ENCODE measurements around the gene LIMCH1.

The LIMCH1 gene

DNA sequence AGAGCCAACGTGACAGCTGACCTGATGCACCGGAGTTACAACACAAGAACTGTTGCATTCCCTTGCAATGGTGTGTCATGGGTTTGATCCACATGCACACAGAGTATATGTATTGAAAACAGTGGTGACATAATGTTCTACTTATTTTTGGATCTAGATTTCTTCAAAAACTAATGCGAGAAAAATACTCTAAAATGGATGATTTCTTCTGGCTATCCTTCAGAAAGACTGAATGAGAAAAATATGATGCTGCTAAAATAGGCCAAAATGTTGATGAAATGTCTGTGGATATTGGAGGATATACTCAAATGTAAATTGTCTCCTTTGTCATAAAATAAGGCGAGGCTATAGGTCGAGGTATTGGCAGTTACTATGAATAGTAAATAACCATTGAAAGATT, 30.4 kb downstream of the LIMCH1 start:
- H3K27me3 ChIP-seq (ENCODE audit: control insufficient read depth in 1 of 2, insufficient read depth in 2 of 2, low read length in 2 of 2), result no peaks in the 10 kb centered on the region
- H3K36me3 ChIP-seq (ENCODE audit: control insufficient read depth in 2 of 2, insufficient read depth in 2 of 2, low read length in 2 of 2), result no peaks in the 10 kb centered on the region
- H3K4me3 ChIP-seq (ENCODE audit: low read length in 2 of 2), result no peak overlapping the region
- no peaks in the 10 kb centered on the region for H3K4me1 ChIP-seq (ENCODE audit: control insufficient read depth, insufficient read depth, low read length)
- no peaks in the 10 kb centered on the region for H3K9me3 ChIP-seq (ENCODE audit: control insufficient read depth in 2 of 2, low read length in 2 of 2)
- no peak overlapping the region for H3K9ac ChIP-seq (ENCODE audit: low read length in 2 of 2)
- no peak overlapping the region for H3K27ac ChIP-seq (ENCODE audit: low read length)

GRCh38 chr4:41569961-41570360, 32.0 kb downstream of the LIMCH1 start:
- Histone ChIP-seq H3K36me3 (ENCODE audit: control insufficient read depth in 2 of 2, insufficient read depth in 2 of 2, low read length in 2 of 2) (no peaks in the 10 kb centered on the region), H3K9ac (ENCODE audit: low read length in 2 of 2) (no peak overlapping the region), H3K9me3 (ENCODE audit: control insufficient read depth in 2 of 2, low read length in 2 of 2) (no peaks in the 10 kb centered on the region), H3K4me3 (ENCODE audit: low read length in 2 of 2) (no peak overlapping the region), H3K4me1 (ENCODE audit: control insufficient read depth, insufficient read depth, low read length) (no peaks in the 10 kb centered on the region), H3K27ac (ENCODE audit: low read length) (no peak overlapping the region), H3K27me3 (ENCODE audit: control insufficient read depth in 1 of 2, insufficient read depth in 2 of 2, low read length in 2 of 2) (no peaks in the 10 kb centered on the region)

DNA sequence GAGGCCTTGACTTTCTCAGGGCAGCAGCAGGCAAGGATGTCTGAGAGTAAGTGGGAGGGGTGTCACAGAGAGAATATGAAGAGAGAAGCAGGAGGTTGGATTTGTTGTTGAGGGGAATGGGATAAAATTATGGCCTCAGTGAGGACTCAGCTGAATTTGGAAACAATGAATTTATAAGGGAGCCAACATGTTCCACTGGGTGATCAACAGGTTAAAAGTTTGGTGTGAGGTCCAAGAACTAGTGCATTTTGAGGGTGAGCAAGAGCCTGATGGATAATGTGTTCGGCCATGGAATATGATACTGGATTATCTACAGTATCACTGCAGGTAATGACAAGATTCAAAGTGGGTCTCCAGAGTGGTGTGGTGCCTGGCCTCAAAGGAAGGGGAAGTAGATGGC, 33.5 kb downstream of the LIMCH1 start:
- no peak overlapping the region for H3K27ac ChIP-seq (ENCODE audit: low read length)
- no peak overlapping the region for H3K4me3 ChIP-seq (ENCODE audit: low read length in 2 of 2)
- no peaks in the 10 kb centered on the region for H3K27me3 ChIP-seq (ENCODE audit: control insufficient read depth in 1 of 2, insufficient read depth in 2 of 2, low read length in 2 of 2)
- H3K9ac ChIP-seq (ENCODE audit: low read length in 2 of 2), result no peak overlapping the region
- no peaks in the 10 kb centered on the region for H3K4me1 ChIP-seq (ENCODE audit: control insufficient read depth, insufficient read depth, low read length)
- H3K36me3 ChIP-seq (ENCODE audit: control insufficient read depth in 2 of 2, insufficient read depth in 2 of 2, low read length in 2 of 2), result no peaks in the 10 kb centered on the region
- H3K9me3 ChIP-seq (ENCODE audit: control insufficient read depth in 2 of 2, low read length in 2 of 2), result no peaks in the 10 kb centered on the region

DNA sequence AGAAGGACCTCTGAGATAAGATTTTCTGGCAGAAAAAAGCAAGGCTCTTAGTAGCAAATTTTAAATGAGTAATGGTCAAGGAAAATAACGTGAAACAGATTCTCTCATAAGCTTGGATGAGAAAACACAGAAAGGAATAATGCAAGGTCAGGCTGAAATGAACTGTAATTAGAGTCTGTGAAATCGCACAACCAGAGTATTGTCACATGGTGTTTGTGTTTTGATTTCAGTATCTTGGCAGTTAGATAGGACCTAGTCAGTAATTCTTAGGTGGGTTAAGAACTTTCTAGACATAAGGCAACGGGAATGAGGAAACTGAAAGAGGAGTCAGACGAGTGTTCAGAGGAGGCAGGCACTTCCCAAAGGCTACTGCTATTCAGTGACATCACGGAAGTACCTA, 34.6 kb downstream of the LIMCH1 start:
- Histone ChIP-seq H3K36me3 (ENCODE audit: control insufficient read depth in 2 of 2, insufficient read depth in 2 of 2, low read length in 2 of 2) (no peaks in the 10 kb centered on the region), H3K4me1 (ENCODE audit: control insufficient read depth, insufficient read depth, low read length) (no peaks in the 10 kb centered on the region), H3K4me3 (ENCODE audit: low read length in 2 of 2) (no peak overlapping the region), H3K9ac (ENCODE audit: low read length in 2 of 2) (no peak overlapping the region), H3K27ac (ENCODE audit: low read length) (no peak overlapping the region), H3K27me3 (ENCODE audit: control insufficient read depth in 1 of 2, insufficient read depth in 2 of 2, low read length in 2 of 2) (no peaks in the 10 kb centered on the region), H3K9me3 (ENCODE audit: control insufficient read depth in 2 of 2, low read length in 2 of 2) (no peaks in the 10 kb centered on the region)

DNA sequence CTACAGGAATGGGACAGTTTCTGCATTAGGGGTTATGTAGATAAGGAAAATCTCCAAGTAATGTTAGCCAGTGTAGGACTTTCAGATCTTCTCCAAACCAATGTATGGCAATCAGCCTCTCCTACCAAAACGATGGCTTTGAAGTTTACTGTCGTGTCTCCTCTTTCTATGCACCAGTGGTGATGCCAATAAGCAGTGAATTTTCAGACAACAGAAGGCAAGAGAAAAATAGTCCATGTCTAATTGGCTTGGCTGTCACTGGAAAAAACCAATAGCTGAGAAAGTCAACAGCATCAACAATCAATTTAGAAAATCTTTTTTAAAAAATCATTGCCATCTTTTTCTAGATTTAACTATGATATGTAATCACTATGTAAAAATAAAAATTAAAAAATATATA, 35.0 kb downstream of the LIMCH1 start:
- Histone ChIP-seq H3K9ac (ENCODE audit: low read length in 2 of 2) (no peak overlapping the region), H3K4me3 (ENCODE audit: low read length in 2 of 2) (no peak overlapping the region), H3K4me1 (ENCODE audit: control insufficient read depth, insufficient read depth, low read length) (no peaks in the 10 kb centered on the region), H3K36me3 (ENCODE audit: control insufficient read depth in 2 of 2, insufficient read depth in 2 of 2, low read length in 2 of 2) (no peaks in the 10 kb centered on the region), H3K9me3 (ENCODE audit: control insufficient read depth in 2 of 2, low read length in 2 of 2) (no peaks in the 10 kb centered on the region), H3K27ac (ENCODE audit: low read length) (no peak overlapping the region), H3K27me3 (ENCODE audit: control insufficient read depth in 1 of 2, insufficient read depth in 2 of 2, low read length in 2 of 2) (no peaks in the 10 kb centered on the region)

- Histone ChIP-seq H3K4me1 (ENCODE audit: control insufficient read depth, insufficient read depth, low read length) (no peaks in the 10 kb centered on the region), H3K4me3 (ENCODE audit: low read length in 2 of 2) (no peak overlapping the region), H3K9me3 (ENCODE audit: control insufficient read depth in 2 of 2, low read length in 2 of 2) (no peaks in the 10 kb centered on the region), H3K36me3 (ENCODE audit: control insufficient read depth in 2 of 2, insufficient read depth in 2 of 2, low read length in 2 of 2) (no peaks in the 10 kb centered on the region), H3K27me3 (ENCODE audit: control insufficient read depth in 1 of 2, insufficient read depth in 2 of 2, low read length in 2 of 2) (no peaks in the 10 kb centered on the region), H3K9ac (ENCODE audit: low read length in 2 of 2) (no peak overlapping the region), H3K27ac (ENCODE audit: low read length) (no peak overlapping the region)
Observed at GRCh38 chr4:41573502-41574001, 35.6 kb downstream of the LIMCH1 start.

GRCh38 chr4:41575207-41575606, 37.2 kb downstream of the LIMCH1 start:
- H3K9ac ChIP-seq (ENCODE audit: low read length in 2 of 2), result no peak overlapping the region
- no peak overlapping the region for H3K27ac ChIP-seq (ENCODE audit: low read length)
- no peaks in the 10 kb centered on the region for H3K36me3 ChIP-seq (ENCODE audit: control insufficient read depth in 2 of 2, insufficient read depth in 2 of 2, low read length in 2 of 2)
- no peak overlapping the region for H3K4me3 ChIP-seq (ENCODE audit: low read length in 2 of 2)
- H3K9me3 ChIP-seq (ENCODE audit: control insufficient read depth in 2 of 2, low read length in 2 of 2), result no peaks in the 10 kb centered on the region
- no peaks in the 10 kb centered on the region for H3K4me1 ChIP-seq (ENCODE audit: control insufficient read depth, insufficient read depth, low read length)
- H3K27me3 ChIP-seq (ENCODE audit: control insufficient read depth in 1 of 2, insufficient read depth in 2 of 2, low read length in 2 of 2), result no peaks in the 10 kb centered on the region

DNA sequence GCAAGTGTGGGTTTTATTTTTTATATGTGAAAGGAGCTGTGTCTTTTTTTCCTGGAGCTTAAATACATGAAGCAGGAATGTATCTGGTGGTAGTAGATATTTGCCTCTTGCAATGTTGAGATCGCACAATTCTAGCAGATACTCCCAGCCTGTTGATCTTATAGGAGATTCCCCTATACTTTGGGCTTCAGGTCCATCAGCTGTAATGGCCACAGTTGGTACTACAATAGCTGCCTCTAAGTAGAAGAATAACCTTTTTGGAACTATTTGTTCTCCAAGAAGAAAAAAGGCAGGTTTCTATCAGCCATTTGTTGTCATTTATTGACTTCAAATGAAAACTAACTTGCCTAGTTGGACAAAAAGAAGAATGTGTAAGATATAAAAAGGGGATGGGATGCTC, 37.7 kb downstream of the LIMCH1 start:
- Histone ChIP-seq H3K27ac (ENCODE audit: low read length) (no peak overlapping the region), H3K4me1 (ENCODE audit: control insufficient read depth, insufficient read depth, low read length) (no peaks in the 10 kb centered on the region), H3K9ac (ENCODE audit: low read length in 2 of 2) (no peak overlapping the region), H3K9me3 (ENCODE audit: control insufficient read depth in 2 of 2, low read length in 2 of 2) (no peaks in the 10 kb centered on the region), H3K36me3 (ENCODE audit: control insufficient read depth in 2 of 2, insufficient read depth in 2 of 2, low read length in 2 of 2) (no peaks in the 10 kb centered on the region), H3K4me3 (ENCODE audit: low read length in 2 of 2) (no peak overlapping the region), H3K27me3 (ENCODE audit: control insufficient read depth in 1 of 2, insufficient read depth in 2 of 2, low read length in 2 of 2) (no peaks in the 10 kb centered on the region)

DNA sequence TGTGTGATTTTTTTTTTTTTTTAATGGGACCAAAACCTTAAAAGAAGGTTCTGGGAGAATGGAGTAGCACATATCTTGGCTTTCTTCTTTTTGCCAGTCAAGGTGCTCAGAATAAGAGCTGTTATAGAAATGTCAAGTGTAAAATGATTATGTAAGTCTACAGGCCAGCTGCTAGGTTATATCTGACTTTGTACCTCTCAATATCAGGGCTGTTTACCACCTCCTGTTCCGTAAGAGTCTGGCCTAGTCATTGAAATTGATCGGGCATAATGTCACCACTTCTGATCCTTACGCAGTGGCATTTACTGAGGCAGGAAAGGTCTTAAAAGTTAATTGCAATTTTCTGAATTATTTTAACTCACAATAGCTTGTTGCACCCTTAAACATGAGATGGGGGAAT, 41.1 kb downstream of the LIMCH1 start:
- Histone ChIP-seq H3K9ac (ENCODE audit: low read length in 2 of 2) (no peak overlapping the region), H3K36me3 (ENCODE audit: control insufficient read depth in 2 of 2, insufficient read depth in 2 of 2, low read length in 2 of 2) (no peaks in the 10 kb centered on the region), H3K27me3 (ENCODE audit: control insufficient read depth in 1 of 2, insufficient read depth in 2 of 2, low read length in 2 of 2) (no peaks in the 10 kb centered on the region), H3K27ac (ENCODE audit: low read length) (no peak overlapping the region), H3K4me1 (ENCODE audit: control insufficient read depth, insufficient read depth, low read length) (no peaks in the 10 kb centered on the region), H3K9me3 (ENCODE audit: control insufficient read depth in 2 of 2, low read length in 2 of 2) (no peaks in the 10 kb centered on the region), H3K4me3 (ENCODE audit: low read length in 2 of 2) (no peak overlapping the region)

DNA sequence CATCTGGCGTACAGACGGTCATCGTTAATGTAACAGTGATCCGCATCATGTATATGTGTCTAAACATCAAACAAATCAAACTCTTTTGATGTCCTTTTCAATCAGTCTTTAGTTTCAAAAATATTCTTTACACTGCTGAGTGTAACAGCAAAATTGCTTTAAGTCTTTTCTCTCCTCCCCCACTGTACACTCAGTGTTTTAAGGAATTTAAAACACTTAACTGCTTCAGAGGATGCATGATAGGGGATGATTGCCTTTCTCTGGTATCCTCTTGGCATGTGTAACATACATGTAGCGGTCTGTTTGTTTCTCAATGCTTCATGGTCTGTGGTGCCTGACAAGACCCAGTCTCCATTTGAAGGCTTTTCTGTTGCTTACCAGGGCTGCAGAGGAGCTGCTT, 41.6 kb downstream of the LIMCH1 start:
- Histone ChIP-seq H3K27me3 (ENCODE audit: control insufficient read depth in 1 of 2, insufficient read depth in 2 of 2, low read length in 2 of 2) (no peaks in the 10 kb centered on the region), H3K4me3 (ENCODE audit: low read length in 2 of 2) (no peak overlapping the region), H3K27ac (ENCODE audit: low read length) (no peak overlapping the region), H3K36me3 (ENCODE audit: control insufficient read depth in 2 of 2, insufficient read depth in 2 of 2, low read length in 2 of 2) (no peaks in the 10 kb centered on the region), H3K4me1 (ENCODE audit: control insufficient read depth, insufficient read depth, low read length) (no peaks in the 10 kb centered on the region), H3K9ac (ENCODE audit: low read length in 2 of 2) (no peak overlapping the region), H3K9me3 (ENCODE audit: control insufficient read depth in 2 of 2, low read length in 2 of 2) (no peaks in the 10 kb centered on the region)

DNA sequence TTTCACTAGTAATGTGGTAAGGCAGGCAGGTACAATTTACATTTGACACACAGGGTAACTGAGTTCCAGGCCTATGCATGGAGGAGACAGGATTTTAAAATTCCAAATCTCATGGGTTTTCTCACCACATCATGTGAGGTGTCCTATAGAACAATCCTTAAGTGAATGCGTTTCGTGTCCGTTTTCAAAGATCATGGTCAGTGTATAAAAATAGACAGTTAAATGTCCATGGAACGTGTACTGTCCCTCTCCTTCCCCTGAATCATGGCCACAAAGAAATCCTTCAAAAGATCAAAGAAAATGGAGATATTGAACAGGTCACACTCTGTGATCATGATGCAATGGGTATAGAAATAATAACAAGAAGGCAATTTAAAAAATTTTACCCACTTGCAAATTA, 42.0 kb downstream of the LIMCH1 start:
- Histone ChIP-seq H3K36me3 (ENCODE audit: control insufficient read depth in 2 of 2, insufficient read depth in 2 of 2, low read length in 2 of 2) (no peaks in the 10 kb centered on the region), H3K4me3 (ENCODE audit: low read length in 2 of 2) (no peak overlapping the region), H3K4me1 (ENCODE audit: control insufficient read depth, insufficient read depth, low read length) (no peaks in the 10 kb centered on the region), H3K27ac (ENCODE audit: low read length) (no peak overlapping the region), H3K9me3 (ENCODE audit: control insufficient read depth in 2 of 2, low read length in 2 of 2) (no peaks in the 10 kb centered on the region), H3K27me3 (ENCODE audit: control insufficient read depth in 1 of 2, insufficient read depth in 2 of 2, low read length in 2 of 2) (no peaks in the 10 kb centered on the region), H3K9ac (ENCODE audit: low read length in 2 of 2) (no peak overlapping the region)

Data from stomach smooth muscle (tissue), 2 donors.